ENCODE measurements around the gene ARMC2.
A peak's percentile ranks its signal among the peaks of the same experiment; 100 is the strongest.
"Not testable (repeated sequence)": the region's sequence is repeated elsewhere in the genome, so short reads cannot be mapped to it uniquely, and the experiment has no call there.

Gene ARMC2

DNA sequence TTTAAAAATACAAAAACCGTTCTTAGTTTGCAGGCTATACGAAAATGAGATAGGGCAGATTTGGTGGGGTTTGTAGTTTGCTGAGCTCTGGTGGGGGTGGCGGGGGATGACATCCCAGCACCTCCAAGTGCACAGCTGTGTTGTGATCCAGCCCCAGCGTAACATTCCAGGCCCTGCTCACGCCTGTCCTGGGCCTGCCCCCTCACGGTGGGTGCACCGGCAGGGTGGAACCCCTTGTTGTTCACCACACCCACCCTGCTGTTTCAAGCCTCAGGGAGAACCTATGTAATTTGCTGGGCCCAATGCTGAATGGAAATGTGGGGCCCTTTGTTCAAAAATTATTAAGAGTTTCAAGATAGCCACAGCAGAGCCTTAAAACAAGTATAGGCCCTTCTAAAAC is 25.0 kb downstream of the ARMC2 start:
- no peak for DNase-seq

DNA sequence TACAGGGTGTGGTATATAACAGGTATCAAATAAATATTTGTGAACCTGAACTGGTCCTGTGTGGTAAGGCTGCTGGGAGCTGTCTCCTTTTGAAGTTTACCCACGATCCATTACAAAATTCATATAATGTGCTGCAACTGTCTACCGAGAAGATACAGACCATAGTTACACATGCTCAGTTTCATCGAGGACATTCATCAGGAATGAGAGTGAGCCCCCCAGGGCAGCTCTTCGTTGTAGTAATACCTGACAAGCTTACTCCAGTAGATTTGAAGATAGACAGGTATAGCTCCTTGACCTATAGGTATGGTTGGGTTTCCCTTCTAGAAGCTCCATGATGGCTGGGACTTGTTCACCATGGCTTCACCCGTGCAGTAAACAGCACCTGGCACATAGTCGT is 25.7 kb downstream of the ARMC2 start:
- no peak for DNase-seq

DNA sequence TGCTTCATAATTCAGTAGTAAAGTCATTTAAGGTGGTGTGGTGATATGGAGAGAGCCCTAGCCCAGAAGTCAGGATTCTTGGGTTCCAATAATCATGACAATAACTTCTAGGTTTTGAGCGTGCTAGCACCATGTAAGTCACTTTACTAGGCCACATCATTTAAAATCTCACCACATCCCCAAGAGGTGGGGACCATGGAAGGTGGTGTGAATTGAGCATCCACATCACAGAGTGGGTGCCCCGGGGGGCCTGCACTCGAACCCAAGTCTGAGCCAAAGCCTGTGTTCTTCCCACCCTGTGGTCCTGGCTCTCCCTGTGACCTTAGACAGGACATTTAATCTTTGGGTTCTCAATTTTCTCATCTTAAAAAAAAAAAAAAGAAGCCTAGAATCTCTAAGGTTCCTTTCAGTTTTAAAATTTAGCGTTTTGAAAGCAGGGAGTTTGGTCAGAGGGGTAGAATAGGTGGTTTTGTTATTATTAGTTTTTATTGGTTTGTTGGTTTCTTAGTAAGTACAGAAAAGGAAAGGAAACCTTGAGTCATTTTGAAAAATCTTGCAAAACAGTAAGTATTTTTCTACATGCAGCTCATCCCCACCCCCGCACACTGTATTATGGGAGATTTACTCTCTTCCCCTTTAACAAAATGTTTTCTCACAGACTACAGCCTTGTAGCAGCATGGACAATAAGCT is 26.4 kb downstream of the ARMC2 start:
- DNase-seq: peak; percentile 19

DNA sequence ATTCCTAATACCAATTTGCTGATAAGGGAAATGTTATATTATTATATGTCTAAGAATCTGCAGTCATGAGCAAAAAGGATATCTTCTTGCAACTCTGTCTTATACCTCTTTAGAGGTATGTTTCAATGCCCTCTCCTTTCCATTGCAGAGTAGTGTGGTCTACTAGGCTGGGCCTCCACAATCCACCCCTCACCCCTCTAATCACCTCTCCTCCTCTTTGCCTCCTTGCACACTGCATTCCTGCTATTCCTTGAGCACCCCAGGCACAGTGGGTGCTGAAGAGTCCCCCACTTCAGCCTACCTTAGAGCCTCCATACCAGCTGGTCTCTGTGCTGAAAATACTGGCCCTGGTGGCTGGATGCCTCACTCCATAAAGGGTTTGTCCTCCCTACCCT is 26.9 kb downstream of the ARMC2 start:
- no peak for DNase-seq

GRCh38 chr6:108877046-108877751 is 29.0 kb downstream of the ARMC2 start:
- DNase-seq: no peak

DNA sequence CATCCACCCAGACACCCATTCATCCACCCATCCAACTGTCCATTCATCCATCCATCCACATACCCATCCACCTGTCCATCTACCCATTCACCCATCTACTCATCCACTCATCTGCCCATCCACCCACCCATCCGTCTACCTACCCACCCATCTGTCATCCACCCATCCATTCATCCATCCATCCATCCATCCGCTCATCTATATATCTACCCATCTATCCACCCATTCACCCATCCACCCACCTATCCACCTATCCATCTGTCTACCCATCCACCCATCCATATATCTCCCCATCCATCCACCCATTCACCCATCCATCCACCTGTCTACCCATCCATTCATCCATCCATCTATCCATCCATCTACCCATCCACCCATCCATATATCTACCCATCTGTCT is 30.7 kb downstream of the ARMC2 start:
- no peak for DNase-seq

DNA sequence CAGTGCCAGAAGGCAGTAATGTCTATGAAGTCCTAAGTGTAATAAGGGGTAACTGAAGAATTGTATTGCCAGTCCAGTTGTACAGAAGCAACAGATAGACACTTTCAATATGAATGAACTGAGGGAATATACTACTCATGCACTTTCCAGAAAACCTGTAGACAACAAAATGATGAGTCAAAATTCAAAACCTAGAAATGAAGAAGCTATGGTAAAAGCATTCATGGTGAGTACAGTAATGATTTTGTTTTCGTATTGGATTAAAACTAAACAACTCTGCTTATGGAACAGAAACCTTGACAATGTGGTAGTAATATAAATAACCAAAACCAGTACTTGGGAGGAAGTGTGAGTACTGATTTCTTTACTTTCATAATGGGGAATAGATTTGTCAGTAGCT is 35.0 kb downstream of the ARMC2 start:
- DNase-seq: no peak

DNA sequence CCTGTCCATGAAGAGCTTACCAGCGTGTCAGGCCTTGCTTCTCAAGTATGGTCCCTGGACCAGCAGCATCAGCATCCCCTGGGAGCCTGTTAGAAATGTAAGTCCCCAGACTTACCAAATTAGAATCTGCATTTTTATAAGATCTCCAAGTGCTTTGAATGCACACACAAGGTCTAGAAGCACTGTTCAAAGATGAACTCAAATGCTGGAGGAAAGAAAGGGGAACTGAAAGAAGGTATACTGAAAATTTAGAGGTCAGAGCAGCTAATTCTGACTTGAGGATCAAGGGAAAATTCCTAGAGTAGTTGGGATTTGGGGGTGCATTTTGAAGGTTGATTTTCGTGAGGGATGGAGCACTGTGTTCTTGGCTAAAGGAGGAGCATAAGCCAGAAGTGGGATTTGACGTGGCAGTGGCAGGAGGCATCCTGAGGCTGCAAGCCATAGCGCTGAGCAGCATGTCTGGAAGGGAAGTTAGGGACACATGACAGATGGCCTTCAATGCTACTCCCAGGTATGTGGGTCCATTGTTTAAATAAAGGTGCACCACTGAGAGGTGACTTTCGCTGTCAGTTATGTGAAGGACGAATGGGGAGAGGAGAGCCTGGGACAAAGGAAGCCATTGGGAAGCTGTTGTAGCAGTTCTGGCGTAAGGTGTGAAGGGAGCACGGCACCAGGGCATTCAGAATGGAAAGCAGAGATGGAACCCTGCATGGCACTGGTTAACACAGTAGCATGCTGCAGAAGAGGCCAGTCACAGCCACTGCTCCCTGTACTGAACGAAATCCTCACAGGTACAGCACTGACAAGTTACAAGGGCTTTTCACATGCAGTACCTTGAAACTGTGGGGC is 36.2 kb downstream of the ARMC2 start:
- DNase-seq: no peak

DNA sequence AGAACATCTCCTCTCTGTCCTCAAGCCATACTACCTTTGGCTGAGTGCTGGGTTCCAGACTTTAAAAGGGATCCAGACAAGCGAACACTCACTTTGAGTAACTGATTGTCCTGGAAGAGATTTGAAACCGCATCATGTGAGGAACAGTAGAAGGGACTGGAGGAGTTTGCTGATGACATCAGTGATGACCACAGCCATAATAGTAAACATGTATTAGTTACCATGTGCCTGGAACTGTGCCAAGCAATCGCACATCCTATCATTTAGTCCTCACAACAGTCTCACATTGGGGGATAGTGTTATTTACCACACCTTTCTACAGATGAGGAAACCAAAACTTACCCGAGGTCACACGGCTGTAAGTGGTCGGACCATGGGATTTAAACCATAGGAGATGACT is 39.8 kb downstream of the ARMC2 start:
- DNase-seq: no peak

DNA sequence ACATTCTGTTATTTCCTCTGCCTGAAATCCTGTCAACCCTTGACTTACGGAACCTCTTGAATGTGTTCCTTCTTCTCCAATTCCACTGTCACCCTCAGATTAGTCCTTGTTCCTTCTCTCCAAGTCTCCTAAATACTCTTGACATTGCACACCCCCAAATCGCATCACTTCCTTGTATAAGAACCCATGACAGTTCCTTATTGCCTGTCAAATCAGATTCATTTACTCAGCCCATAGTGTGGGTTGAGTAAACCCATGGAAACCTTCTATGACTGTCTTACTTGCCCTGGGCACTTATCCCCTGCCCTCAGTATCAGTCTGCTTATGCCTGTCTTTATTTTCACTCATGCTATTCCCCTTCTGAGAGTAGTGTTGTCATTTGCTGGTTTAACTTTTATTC is 40.5 kb downstream of the ARMC2 start:
- DNase-seq: no peak

DNA sequence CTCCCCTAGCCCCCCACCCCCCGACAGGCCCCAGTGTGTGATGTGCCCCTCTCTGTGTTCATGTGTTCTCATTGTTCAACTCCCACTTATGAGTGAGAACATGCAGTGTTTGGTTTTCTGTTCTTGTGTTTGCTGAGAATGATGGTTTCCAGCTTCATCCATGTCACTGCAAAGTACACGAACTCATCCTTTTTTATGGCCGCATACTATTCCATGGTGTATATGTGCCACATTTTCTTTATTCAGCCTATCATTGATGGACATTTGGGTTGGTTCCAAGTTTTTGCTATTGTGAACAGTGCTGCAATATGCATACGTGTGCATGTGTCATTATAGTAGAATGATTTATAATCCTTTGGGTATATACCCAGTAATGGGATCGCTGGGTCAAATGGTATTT is 42.7 kb downstream of the ARMC2 start:
- not testable (repeated sequence) for DNase-seq

DNA sequence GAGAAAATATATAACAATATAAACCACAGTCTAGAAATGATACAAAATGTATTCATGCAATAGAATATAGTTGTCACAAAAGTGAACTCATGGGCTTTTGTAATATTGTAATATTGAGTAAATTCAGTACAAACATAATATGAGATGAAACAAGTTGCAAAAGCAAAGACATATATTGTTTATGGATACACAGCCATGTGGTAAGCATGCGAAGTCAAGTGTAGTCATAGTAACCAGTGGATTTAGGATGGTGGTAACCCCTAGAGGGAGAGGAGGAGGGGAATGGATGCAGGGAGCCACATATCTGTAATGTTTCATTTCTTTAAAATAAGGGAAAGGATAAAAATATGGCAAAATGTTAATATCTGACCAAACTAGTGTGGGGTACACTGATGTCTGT is 47.3 kb downstream of the ARMC2 start:
- no peak for DNase-seq

DNA sequence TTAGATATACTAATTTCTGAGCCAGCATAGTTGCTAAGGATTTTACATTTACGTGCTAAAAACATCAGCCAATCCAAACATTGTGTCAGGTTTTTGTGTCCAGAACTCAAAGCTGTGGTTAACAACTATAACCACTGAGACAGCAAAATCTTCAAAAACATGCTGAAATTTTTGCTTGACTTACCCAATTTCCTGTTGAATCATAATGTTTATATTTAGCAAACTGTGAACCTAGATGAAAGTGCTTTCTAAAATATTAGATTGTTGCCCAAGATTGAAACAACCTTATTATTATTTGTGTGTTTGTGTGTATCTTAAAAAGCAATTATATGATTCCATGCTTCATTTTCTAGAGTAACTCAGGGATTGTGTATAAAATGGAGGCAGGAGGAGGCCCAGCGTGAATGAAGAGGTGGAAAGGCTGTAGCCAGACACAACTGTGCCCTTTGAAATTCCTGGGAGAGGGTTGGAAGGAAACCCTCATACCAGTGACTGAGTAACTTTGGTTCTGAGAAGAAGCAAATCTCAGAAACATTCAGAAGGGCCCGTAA is 48.0 kb downstream of the ARMC2 start:
- DNase-seq: no peak

- DNase-seq: no peak
Observed at GRCh38 chr6:108897371-108897770, 49.1 kb downstream of the ARMC2 start.

GRCh38 chr6:108902382-108902792 is 54.2 kb downstream of the ARMC2 start:
- DNase-seq: no peak

DNA sequence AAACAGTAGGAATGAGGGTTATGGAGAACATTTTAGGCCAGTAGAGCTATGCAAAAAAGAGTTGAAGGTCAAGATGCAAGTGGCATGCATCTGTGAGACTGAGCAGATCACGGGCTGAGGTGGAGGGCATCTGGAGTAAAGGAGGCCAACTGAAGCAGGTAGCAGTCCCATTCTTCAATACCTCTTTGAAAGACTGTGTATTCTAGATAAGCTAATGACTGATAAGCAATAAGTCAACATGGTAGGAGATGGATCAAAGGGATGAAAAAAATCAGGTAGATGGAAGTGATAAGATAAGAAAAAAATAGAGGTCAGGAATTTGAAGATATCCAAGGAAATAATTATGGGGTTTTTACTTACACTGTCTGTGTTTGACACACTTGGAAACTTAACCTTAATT is 55.6 kb downstream of the ARMC2 start:
- no peak for DNase-seq

DNA sequence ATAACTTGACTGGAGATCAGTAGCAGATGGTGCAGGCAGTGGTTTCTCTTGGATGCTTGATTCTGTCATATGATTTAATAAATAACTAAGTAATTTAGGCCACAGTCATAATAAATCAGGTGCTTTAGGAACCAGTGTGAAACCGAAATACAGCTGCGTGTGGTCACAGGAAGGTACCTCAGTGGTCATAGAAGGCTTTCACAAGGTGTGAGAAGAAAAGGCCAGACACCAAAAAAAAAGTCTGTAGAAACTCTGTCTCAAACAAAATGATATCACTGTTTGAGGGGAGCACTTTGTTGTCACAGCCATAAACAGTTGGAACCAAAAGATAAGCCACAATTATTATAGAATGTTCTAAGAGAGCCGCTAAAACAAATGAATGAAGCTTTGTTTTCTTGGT is 56.5 kb downstream of the ARMC2 start:
- no peak for DNase-seq

GRCh38 chr6:108914235-108915022 is 66.2 kb downstream of the ARMC2 start:
- peak; percentile 17 for DNase-seq

GRCh38 chr6:108915258-108915657 is 67.0 kb downstream of the ARMC2 start:
- DNase-seq: no peak

DNA sequence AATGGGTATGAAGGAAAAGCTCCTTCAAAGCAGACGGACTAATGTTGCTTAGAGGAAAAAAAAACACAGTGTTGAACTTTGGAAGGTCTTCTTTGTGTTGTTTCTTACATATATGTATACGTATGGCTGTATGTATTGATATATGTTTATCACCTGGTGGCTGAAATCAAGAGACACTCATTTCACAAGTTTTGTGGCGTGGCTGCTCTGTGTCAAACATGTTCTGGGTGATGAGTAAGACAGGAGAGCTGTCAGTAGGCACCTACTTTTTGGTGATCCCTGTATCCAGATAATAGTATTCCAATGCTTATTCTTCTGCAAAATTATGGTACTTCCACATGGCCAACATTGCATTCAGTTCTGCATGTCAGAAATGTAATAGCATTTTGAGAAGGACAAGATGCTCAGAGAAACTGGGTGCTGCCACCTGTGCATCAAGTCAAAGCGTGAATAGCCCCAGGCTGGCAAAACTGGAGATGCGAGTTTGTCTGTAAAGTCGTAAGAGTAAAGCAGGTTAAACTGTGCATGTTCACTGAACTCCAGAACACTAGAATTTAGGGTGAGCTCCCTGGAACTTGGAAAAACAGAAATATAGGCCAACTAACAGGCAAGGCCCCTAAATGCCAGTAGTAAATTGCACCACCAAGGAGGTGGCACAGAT is 67.9 kb downstream of the ARMC2 start:
- DNase-seq: no peak

DNA sequence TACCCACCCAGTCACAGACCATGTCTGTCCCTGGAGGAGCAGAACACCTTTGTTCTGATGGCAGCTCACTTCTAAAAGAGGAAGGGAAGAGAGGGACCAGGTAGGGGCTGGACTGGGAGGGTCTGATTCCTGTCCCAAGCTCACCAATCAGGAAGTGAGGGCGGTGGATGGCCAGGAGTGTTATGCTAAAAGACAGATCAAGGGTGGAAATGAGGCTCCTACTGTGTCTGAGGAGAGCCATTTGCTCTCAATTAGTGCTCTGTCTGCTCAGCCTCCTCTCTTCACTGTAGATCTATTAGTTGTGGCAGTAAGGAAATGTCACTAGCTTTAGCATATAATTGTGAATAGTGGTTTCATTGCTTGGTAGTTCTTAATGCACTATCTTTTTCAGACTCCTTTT is 72.5 kb downstream of the ARMC2 start:
- DNase-seq: no peak
